Ureter (tissue), 1 donor: ENCODE data around the gene PPP1R14B. TPM values are rescaled to one million over a fixed set of nuclear protein-coding genes. Genes with fewer than 3 reads are reported as not detected.
A peak's percentile ranks its signal among the peaks of the same experiment; 100 is the strongest.

ENCODE experiments used
- DNase-seq: peaks from one replicate; pipeline ENCODE4 v3.0.0-alpha.2; 2020; ENCODE audit warnings: low spot score
- total RNA-seq: library from RNA; stranded (reverse); gene quantifications from one replicate; pipeline ENCODE4 v1.2.4, GENCODE V29; 2023
- donor health status: DM: yes; HTN: yes; CAD: no.

The PPP1R14B gene
- total RNA-seq, 1 donor from 2014 or later: 136 TPM

DNA sequence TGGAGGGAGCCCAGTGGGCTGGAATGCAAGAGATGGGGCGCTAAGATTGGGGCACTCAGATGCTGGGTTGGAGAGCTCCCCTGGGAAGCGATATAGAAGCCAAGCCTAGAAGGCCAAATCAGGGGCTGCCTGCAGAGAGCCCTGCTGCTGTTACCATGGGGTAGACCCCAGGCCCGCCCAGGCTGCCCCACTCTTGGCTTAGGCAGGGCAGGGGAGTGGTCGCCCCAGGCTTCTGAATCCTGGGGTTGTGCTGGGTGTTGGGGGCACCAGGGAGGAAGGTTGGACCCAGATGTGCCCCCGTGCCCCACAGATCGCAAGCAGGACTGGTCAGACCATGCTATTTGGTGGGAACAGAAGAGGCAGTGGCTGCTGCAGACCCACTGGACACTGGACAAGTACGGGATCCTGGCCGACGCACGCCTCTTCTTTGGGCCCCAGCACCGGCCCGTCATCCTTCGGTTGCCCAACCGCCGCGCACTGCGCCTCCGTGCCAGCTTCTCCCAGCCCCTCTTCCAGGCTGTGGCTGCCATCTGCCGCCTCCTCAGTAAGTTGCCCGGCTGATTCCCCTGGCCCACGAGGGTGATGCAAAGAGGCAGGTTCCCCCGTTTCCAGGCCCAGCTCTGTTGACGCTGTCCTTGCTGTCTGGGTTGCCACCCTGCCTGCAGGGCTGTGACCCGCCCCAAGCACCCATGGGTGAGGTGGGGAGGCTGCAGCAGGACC is 36.3 kb downstream of the PPP1R14B start:
- no peak for DNase-seq

DNA sequence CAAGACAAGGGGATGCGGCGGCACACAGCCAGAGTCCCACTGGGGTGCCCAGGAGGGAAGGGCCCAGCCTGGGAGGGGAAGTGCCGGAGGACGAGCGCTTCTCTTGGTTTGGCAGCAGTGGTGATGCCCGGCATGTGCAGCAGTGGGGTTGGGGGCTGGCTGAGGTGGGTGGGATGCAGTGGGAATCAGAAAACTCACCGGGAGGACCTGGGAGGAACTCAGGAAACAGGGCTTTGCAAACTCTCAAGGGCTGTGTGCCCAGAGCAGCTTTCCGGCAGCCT is 37.2 kb downstream of the PPP1R14B start:
- DNase-seq: no peak

DNA sequence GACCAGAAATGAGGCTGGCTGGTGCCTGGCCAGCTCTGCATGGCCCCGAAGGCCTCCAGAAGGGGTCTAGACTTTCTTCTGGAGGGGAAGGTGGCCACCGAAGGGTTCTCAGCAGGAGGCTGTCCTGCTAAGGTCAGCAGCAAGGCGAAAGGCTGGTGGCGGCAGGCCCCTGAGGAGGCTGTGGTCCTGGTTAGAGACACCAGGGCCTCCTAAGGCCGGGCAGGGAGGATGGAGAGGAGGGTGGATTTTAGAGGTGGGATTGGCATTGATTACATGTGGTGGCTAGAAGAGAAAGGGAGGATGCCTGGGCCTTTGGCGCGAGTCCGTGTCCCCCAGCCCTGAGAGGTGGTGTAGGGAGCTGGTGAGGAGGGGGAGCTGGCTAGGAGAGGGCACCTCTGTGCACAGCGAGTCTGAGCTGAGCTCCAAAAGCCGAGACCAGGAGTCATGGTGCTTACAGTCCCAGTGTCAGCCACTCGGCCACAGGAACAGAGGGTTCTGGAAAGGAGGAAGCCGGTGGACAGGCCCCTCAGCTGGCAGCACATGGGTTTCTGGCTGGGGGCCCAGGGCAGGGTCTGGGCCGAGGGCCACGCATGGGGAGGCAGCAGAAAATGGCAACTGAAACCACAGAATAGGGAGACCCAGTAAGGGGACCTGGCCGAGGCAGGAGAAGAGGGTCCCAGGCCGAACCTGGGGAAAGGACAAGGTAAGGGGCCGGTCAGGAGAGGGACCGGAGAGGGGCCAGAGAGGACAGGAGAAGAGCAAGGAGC is 37.8 kb downstream of the PPP1R14B start:
- no peak for DNase-seq

DNA sequence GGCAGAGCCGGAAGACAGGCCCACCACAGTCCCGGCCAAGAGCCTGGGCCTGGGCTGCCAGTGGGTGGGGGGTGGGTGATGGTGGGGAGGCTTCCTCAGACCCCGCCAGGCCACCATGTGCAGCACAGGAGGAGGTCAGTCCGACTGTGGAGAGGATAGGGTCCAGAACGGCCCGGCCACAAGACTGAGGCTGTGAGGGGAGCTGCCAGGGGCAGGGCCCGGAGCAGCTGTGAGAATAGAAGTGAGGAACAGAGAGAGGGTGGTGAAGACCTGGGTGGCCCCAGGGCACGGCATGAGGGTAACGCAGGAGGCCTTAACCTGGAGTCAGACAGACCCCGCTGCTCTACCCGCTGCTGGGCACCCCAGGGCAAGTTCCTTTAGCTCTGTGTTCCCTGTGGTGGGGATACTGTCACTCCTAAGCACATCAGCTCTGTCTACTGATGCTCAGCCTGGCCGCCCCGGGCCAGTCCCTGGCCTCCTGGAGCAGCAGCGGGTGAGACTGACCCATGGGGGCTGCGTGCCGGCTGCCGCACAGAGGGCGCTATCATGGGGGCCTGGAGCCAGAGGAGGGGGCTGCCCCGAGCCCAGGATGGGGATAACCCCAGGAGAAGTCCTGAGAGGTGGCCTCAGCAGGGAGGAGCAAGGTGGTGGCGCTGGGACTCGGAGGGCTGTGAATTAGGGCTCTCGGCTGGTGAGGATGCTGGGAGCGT is 38.5 kb downstream of the PPP1R14B start:
- DNase-seq: no peak

DNA sequence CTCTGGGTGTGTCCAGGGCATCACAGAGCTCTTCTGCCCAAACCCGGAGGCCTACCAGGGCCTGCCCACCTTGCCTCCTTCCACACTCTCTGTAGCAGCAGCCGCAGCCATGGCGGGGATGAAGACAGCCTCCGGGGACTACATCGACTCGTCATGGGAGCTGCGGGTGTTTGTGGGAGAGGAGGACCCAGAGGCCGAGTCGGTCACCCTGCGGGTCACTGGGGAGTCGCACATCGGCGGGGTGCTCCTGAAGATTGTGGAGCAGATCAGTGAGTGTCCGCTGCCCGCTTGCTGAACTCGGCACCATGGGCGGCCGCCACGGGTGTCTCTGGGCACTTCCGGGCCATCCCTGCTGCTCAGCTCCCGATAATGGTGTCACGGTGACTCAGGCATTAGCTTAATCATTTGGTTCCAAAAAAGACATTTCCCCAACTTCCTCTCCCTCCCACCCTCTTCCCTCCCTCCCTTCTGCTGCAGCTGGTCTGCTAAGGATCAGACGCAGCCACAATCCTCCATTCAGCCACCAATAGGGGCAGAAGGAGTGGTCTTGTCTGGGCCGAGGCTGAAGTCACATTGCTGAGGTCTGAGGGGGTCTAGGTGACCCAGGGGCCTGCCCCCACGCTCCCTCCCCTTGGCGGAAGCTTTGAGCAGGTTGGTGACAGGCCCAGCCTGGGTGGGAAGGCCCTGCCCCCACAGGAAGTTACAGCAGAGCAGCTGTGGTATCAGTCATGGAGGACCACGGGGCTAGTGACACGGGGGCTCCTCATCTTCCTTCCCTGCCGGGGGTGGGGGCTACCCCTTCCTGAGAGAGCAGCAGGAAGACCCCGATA is 39.3 kb downstream of the PPP1R14B start:
- DNase-seq: no peak

DNA sequence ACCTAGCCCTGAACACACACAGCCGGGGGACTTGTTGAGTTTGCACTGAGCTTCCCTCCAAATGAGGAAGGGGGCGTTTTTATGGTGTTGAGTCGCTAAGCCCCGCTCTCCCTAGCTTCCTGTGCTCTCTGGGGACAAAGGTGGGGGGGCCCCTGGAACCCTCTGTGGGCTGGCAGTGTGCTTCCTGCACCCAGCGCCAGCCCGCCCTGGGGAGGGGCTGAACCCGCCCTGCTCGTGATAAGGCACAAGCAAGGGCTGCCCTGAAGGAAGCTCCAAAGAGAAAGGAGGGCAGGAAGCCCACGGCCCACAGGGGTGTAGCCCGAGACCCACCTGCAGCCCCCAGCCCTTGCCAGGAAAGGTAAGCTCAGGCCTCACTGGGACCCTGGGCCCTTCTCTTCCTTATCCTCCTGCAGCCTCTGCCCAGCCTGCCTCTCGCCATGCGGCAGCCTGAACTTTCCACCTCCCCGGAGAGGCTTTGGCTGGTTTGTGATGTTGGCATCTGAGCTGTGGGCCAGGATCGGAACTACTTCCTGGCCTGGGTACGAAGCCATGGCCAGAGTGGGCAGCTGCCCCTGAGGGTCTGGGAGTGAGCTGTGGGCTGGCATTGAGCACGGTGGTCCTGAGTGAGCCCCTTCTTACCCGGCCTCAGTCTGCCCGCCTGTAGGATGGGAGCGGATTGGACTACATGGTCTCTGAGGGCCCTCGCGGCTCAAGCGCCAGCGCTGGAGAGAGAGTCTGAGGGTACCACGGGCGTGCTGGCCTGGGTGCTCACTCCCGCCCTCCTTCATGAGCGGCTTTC is 40.1 kb downstream of the PPP1R14B start, which contains the start of gene FERMT3:
FERMT3 (plus strand) TSS at position 265 of the 799 bp plus-strand sequence. CDS start 644 bp downstream, outside the sequence.
- no peak for DNase-seq

DNA sequence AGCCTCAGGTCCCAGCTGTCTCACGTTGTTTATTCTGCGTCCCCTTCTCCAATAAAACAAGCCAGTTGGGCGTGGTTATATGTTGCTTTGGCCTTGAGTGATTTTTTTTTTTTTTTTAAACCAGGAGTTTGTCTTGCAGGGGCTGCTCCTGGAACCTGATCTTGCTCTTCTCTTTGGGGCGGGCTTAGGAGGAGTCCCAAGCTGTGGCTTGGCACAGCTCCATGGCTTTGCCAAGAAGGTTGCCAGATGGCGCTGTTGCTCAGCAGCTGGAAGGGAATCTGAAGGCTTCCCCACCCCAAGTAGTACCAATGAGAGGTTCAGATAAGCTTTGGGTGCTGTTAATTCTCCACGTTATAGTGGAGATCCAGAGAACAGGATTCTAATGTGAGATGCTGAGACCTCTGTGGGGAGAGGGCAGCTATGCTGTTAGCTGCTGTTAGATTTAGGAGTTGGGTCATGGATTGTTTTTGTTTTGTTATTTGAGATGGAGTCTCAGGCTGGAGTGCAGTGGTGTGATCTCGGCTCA is 42.2 kb downstream of the PPP1R14B start:
- DNase-seq: peak; percentile 89

DNA sequence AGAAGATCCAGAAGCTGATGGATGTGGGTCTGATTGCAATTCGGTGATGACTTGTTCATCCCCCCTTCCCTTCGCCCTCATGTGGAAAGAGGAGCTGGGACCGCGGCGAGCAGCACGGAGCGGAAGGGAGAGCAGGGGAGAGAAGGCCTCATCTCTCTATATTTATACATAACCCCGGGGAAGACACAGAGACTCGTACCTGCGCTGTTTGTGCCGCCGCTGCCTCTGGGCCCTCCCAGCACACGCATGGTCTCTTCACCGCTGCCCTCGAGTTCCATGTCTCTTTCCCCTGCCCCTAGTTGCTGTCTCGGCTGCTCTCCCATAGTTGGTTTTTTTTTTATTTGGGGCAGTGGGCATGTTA is 42.7 kb downstream of the PPP1R14B start:
- DNase-seq: no peak

DNA sequence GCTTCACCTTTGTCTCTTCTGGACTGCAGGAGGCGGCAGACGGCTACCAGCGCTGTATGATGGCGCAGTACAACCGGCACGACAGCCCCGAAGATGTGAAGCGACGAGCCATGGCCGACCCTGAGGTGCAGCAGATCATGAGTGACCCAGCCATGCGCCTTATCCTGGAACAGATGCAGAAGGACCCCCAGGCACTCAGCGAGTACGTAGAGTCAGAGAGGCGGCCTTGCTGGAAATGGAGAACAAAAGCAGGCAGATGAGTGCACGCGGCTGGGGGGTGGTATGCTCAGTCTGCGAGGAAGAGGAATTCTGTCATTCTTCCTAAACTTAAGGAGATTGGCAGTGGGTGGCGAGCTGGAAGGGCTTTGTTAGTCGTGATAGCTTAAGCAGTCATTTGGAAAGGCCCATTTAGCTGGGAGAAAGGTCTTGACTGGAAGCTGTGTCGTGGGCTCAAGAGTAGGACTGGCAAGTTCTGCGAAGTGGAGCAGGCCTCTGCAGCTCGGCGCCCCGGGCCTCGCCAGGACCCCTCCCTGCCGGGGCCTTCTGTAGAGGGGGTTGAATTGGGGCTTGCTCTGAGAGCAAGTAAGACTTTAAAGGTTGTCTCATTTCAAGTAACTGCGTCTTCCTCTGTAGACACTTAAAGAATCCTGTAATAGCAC is 43.2 kb downstream of the PPP1R14B start:
- no peak for DNase-seq

DNA sequence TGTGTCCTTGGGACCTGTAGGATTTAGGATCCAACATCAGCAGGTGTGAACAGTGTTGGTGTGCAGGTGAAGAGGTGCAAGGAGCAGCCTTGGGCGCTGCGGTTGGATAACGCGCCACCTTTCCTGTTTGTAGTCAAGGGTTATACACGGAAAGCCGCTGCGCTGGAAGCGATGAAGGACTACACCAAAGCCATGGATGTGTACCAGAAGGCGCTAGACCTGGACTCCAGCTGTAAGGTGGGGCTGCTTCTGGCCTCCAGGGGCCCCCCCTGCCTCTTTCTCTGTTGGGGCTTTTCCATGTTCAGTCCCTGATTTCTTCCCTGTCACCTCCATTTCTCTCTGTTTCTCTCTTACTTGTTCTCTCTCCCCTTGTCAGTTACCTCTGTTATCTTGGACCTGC is 43.8 kb downstream of the PPP1R14B start:
- DNase-seq: no peak

DNA sequence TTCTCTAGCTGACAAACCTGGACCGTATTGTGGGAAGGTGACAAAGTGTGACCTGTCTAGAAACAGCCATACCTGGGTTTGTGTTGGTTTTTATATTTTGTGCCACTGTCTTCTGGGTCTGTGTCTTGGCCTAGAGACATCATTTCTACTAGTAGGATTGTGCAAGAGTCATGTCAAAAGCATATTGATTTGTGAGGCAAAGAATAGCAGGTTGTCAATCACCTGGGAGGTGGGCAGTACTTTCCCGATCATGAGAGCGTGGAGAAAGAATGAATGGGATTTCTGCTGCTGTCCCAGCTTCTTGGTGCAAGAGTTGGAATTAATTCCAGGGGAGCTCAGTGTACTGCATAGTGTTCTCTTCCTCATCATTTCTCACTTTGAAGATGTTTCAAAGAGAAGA is 45.2 kb downstream of the PPP1R14B start:
- no peak for DNase-seq

DNA sequence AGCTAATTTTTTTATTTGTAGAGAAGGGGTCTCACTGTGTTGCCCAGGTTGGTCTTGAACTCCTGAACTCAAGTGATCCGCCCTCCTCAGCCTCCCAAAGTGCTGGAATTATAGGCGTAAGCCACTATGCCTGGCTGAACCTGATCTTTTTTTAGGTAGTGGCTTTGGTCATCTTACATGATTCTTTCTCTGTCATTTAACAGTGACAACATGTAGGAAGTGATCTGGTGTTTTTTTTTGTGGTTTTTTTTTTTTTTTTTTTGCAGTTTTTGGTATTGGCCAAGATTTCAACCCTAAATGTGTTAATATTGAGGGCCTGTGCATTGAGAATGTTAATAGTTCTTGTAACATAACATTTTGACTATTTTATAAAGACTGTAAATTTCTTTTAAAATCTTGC is 48.2 kb downstream of the PPP1R14B start:
- no peak for DNase-seq

DNA sequence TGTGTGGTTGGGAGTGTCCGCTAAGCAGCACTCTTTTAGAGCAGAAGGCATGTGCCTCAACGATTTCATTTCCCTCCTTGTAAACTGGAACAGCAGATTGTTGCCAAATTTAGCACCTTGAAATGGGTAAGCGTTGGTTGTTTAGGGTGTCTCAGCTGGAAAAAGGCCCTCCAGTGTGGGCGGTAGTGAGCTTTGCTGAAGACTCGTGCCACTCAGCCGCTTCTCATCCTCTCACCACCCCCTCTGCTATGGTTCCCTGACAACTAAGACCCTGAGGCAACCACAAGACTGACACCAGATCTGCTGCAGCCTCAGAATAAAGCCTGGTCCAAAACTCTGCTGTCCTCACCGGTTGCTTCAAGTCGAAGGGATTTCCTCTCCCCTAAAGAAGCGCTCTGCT is 50.1 kb downstream of the PPP1R14B start:
- no peak for DNase-seq

Other genes with a start within 250 kb of the PPP1R14B start
- gene FLRT1, start 211.0 kb downstream of the PPP1R14B start, total RNA-seq: 0.13 TPM
- gene MACROD1, start 80.8 kb downstream of the PPP1R14B start, total RNA-seq: 27.3 TPM
- gene STIP1, start 60.8 kb downstream of the PPP1R14B start, total RNA-seq: 119 TPM
- gene FERMT3, start 40.2 kb downstream of the PPP1R14B start, total RNA-seq: 15.5 TPM
- 49.4 TPM for gene TRPT1, start 20.8 kb downstream of the PPP1R14B start, total RNA-seq
- 82.7 TPM for gene NUDT22, start 20.7 kb downstream of the PPP1R14B start, total RNA-seq
- gene DNAJC4, start 16.4 kb downstream of the PPP1R14B start, total RNA-seq: 44.1 TPM
- gene VEGFB, start 12.4 kb downstream of the PPP1R14B start, total RNA-seq: 51.6 TPM
- 55.7 TPM for gene FKBP2, start 5.8 kb downstream of the PPP1R14B start, total RNA-seq
- gene PLCB3, start 4.6 kb upstream of the PPP1R14B start, total RNA-seq: 33.5 TPM
- 43.0 TPM for gene BAD, start 37.7 kb upstream of the PPP1R14B start, total RNA-seq
- 31.0 TPM for gene GPR137, start 38.9 kb upstream of the PPP1R14B start, total RNA-seq
- not detected for gene KCNK4, start 44.4 kb upstream of the PPP1R14B start, total RNA-seq
- gene CATSPERZ, start 53.4 kb upstream of the PPP1R14B start, total RNA-seq: not detected
- gene ESRRA, start 58.6 kb upstream of the PPP1R14B start, total RNA-seq: 82.8 TPM
- 156 TPM for gene TRMT112, start 70.6 kb upstream of the PPP1R14B start, total RNA-seq
- gene PRDX5, start 71.2 kb upstream of the PPP1R14B start, total RNA-seq: 255 TPM
- 17.1 TPM for gene CCDC88B, start 93.3 kb upstream of the PPP1R14B start, total RNA-seq
- gene RPS6KA4, start 112.2 kb upstream of the PPP1R14B start, total RNA-seq: 31.3 TPM